Hepatocyte (in vitro differentiated cells): ENCODE results near the gene ZNF772. TPM values are rescaled to one million over a fixed set of nuclear protein-coding genes. Genes with fewer than 3 reads are reported as not detected.

Experiments
- DNase-seq: peaks from one replicate; pipeline ENCODE4 v3.0.0-alpha.2; 2016; ENCODE audit warnings: low spot score
- H2AFZ ChIP-seq: fragments of 200-600 bp; sonication (generic); 2 replicates; pipeline ENCODE4 v1.6.0; 2016; ENCODE audit warnings: antibody characterized with exemption, mild to moderate bottlenecking
- H3K27ac ChIP-seq: fragments of 200-600 bp; sonication (generic); 2 replicates; pipeline ENCODE4 v1.5.1; 2016; ENCODE audit warnings: mild to moderate bottlenecking
- H3K27me3 ChIP-seq: fragments of 200-600 bp; sonication (generic); 2 replicates; pipeline ENCODE4 v1.6.1; 2016
- H3K36me3 ChIP-seq: fragments of 200-600 bp; sonication (generic); replicated peaks from 2 replicates; pipeline ENCODE4 v1.5.1; 2016; ENCODE audit warnings: low read depth; ENCODE audit not compliant: insufficient read depth
- H3K4me1 ChIP-seq: fragments of 200-600 bp; sonication (generic); 2 replicates; pipeline ENCODE4 v1.5.1; 2016; ENCODE audit warnings: mild to moderate bottlenecking, moderate library complexity; ENCODE audit not compliant: insufficient read depth
- H3K4me2 ChIP-seq: fragments of 200-600 bp; sonication (generic); 2 replicates; pipeline ENCODE4 v1.6.0; 2016
- H3K4me3 ChIP-seq: fragments of 200-600 bp; sonication (generic); 2 replicates; pipeline ENCODE4 v1.5.1; 2016; ENCODE audit warnings: mild to moderate bottlenecking
- H3K79me2 ChIP-seq: fragments of 200-600 bp; sonication (generic); 2 replicates; pipeline ENCODE4 v1.6.0; 2017; ENCODE audit warnings: mild to moderate bottlenecking
- H3K9me2 ChIP-seq: fragments of 200-600 bp; sonication (generic); replicated peaks from 2 replicates; pipeline ENCODE4 v1.6.0; 2017; ENCODE audit warnings: mild to moderate bottlenecking; ENCODE audit not compliant: insufficient read depth
- H3K9me3 ChIP-seq: fragments of 200-600 bp; sonication (generic); 2 replicates; pipeline ENCODE4 v1.5.1; 2016; ENCODE audit warnings: low read depth, mild to moderate bottlenecking
- H4K20me1 ChIP-seq: fragments of 200-600 bp; sonication (generic); 2 replicates; pipeline ENCODE4 v1.6.0; 2016; ENCODE audit warnings: mild to moderate bottlenecking; ENCODE audit not compliant: insufficient read depth, poor library complexity, severe bottlenecking
- CTCF ChIP-seq: fragments of 200-600 bp; sonication (generic); IDR thresholded peaks from 2 replicates; pipeline ENCODE4 v1.5.1; 2016; ENCODE audit warnings: antibody characterized with exemption, mild to moderate bottlenecking; ENCODE audit not compliant: poor library complexity
- EZH2 ChIP-seq: fragments of 200-600 bp; sonication (generic); IDR thresholded peaks from 2 replicates; pipeline ENCODE4 v1.6.1; 2016; ENCODE audit warnings: antibody characterized with exemption, mild to moderate bottlenecking, borderline replicate concordance
- EZH2phosphoT487 ChIP-seq: fragments of 200-600 bp; sonication (generic); IDR thresholded peaks from one replicate; pipeline ENCODE4 v1.6.1; 2018; ENCODE audit warnings: antibody characterized with exemption, mild to moderate bottlenecking, low read depth, moderate library complexity; ENCODE audit not compliant: unreplicated experiment, severe bottlenecking
- WGBS: methylation state at CpG from one replicate; pipeline ENCODE4 v1.1.6; 2016; ENCODE audit warnings: low lambda C conversion rate; ENCODE audit errors: missing lambda C conversion rate; 5-methylcytosine and 5-hydroxymethylcytosine counted together
- polyA plus RNA-seq: library from polyadenylated mRNA; unstranded; fragments of >200 nt; fragmentation: Nextera tagmentation; extraction: Ambion mirVana; gene quantifications from 2 replicates; pipeline ENCODE4 v1.2.1, GENCODE V29; 2016
- total RNA-seq: library from RNA; depleted of rRNA; stranded (reverse); fragments of >200 nt; gene quantifications from 2 replicates; pipeline ENCODE4 v1.2.3, GENCODE V29; 2014

Gene ZNF772
- total and polyA plus RNA-seq, 2 experiments from 2014 or later = 2.6 to 18.5 TPM

- H3K4me1 ChIP-seq = peaks cover 6% of the 10 kb centered on the region
- H3K27me3 ChIP-seq = no peaks in the 10 kb centered on the region
- H4K20me1 ChIP-seq = no peaks in the 10 kb centered on the region
- peaks cover 60% of the 10 kb centered on the region for H3K79me2 ChIP-seq
- H3K4me3 ChIP-seq = no peak overlapping the region
- no peaks in the 10 kb centered on the region for H3K9me2 ChIP-seq
- H3K9me3 ChIP-seq = peaks cover 87% of the 10 kb centered on the region
- H2AFZ ChIP-seq = no peak overlapping the region
- H3K27ac ChIP-seq = no peak overlapping the region
- H3K36me3 ChIP-seq = peaks cover 6% of the 10 kb centered on the region
- H3K4me2 ChIP-seq = no peak overlapping the region
- 100% methylated on average over 4 of the region's 4 CpGs for WGBS
- DNase-seq = no peak
- TF ChIP-seq CTCF (no peak), EZH2 (no peak), EZH2phosphoT487 (no peak)
Observed at GRCh38 chr19:57473646-57474045, 3.7 kb downstream of the ZNF772 start.

- TF ChIP-seq CTCF = no peak
- no peak for TF ChIP-seq EZH2phosphoT487
- DNase-seq = no peak
- over 99% methylated on average over 5 of the region's 5 CpGs for WGBS
- Histone ChIP-seq H3K4me2 (no peak overlapping the region), H2AFZ (no peak overlapping the region), H3K79me2 (peaks cover 33% of the 10 kb centered on the region), H4K20me1 (no peaks in the 10 kb centered on the region), H3K4me1 (no peaks in the 10 kb centered on the region), H3K4me3 (no peak overlapping the region), H3K9me3 (peaks cover 62% of the 10 kb centered on the region), H3K27ac (no peak overlapping the region), H3K27me3 (no peaks in the 10 kb centered on the region), H3K9me2 (no peaks in the 10 kb centered on the region), H3K36me3 (peaks cover 5% of the 10 kb centered on the region)
Observed at GRCh38 chr19:57466489-57466888, 10.9 kb downstream of the ZNF772 start.

GRCh38 chr19:57465680-57466381 is 11.5 kb downstream of the ZNF772 start:
- no peak overlapping the region for H3K27ac ChIP-seq

More at GRCh38 chr19:57465680-57466381, 11.5 kb downstream of the ZNF772 start:
- H3K27me3 ChIP-seq = no peaks in the 10 kb centered on the region
- no peak overlapping the region for H2AFZ ChIP-seq
- no peaks in the 10 kb centered on the region for H3K4me1 ChIP-seq
- peaks cover 62% of the 10 kb centered on the region for H3K9me3 ChIP-seq
- H3K4me3 ChIP-seq = no peak overlapping the region
- TF ChIP-seq CTCF (peak; percentile 4), EZH2 (no peak)
- peaks cover 5% of the 10 kb centered on the region for H3K36me3 ChIP-seq
- no peak overlapping the region for H3K4me2 ChIP-seq
- H4K20me1 ChIP-seq = no peaks in the 10 kb centered on the region
- no peak for DNase-seq
- 96% methylated on average over 5 of the region's 5 CpGs for WGBS
- H3K79me2 ChIP-seq = peaks cover 26% of the 10 kb centered on the region
- no peaks in the 10 kb centered on the region for H3K9me2 ChIP-seq
